Neural progenitor cell (in vitro differentiated cells): ENCODE data around the gene NLRP7. TPM values are rescaled to one million over a fixed set of nuclear protein-coding genes. Genes with fewer than 3 reads are reported as not detected.

Experiments used
- DNase-seq: peaks from one replicate; pipeline ENCODE4 v3.0.0-alpha.2; 2016; ENCODE audit warnings: low spot score
- H2AFZ ChIP-seq: fragments of 200-600 bp; sonication (generic); replicated peaks from 2 replicates; pipeline ENCODE4 v1.6.1; 2016; ENCODE audit warnings: antibody characterized with exemption
- H3F3A ChIP-seq: fragments of 200-600 bp; sonication (generic); 2 replicates; pipeline ENCODE4 v1.6.1; 2016; ENCODE audit warnings: antibody characterized with exemption, low read depth
- H3K27ac ChIP-seq: fragments of 200-600 bp; sonication (generic); 2 replicates; pipeline ENCODE4 v1.5.1; 2016; ENCODE audit warnings: mild to moderate bottlenecking
- H3K27me3 ChIP-seq: fragments of 200-600 bp; sonication (generic); 2 replicates; pipeline ENCODE4 v1.6.1; 2016; ENCODE audit warnings: mild to moderate bottlenecking, moderate library complexity
- H3K36me3 ChIP-seq: fragments of 200-600 bp; sonication (generic); 2 replicates; pipeline ENCODE4 v1.5.1; 2016
- H3K4me1 ChIP-seq: fragments of 200-600 bp; sonication (generic); 2 replicates; pipeline ENCODE4 v1.6.1; 2016; ENCODE audit warnings: mixed run types
- H3K4me2 ChIP-seq: fragments of 200-600 bp; sonication (generic); 2 replicates; pipeline ENCODE4 v1.6.1; 2016
- H3K4me3 ChIP-seq: fragments of 200-600 bp; sonication (generic); 2 replicates; pipeline ENCODE4 v1.5.1; 2016
- H3K79me2 ChIP-seq: fragments of 200-600 bp; sonication (generic); 2 replicates; pipeline ENCODE4 v1.6.1; 2016; ENCODE audit warnings: low read depth
- H3K9ac ChIP-seq: fragments of 200-600 bp; sonication (generic); 2 replicates; pipeline ENCODE4 v1.6.1; 2016
- H3K9me3 ChIP-seq: fragments of 200-600 bp; sonication (generic); 2 replicates; pipeline ENCODE4 v1.5.1; 2016; ENCODE audit warnings: low read depth
- H4K20me1 ChIP-seq: fragments of 200-600 bp; sonication (generic); 2 replicates; pipeline ENCODE4 v1.6.1; 2016; ENCODE audit warnings: low read depth
- H3K27ac Mint-ChIP-seq: 3 replicates; pipeline ENCODE4 v1.8.0; 2021; ENCODE audit warnings: mixed read lengths
- H3K27me3 Mint-ChIP-seq: 2 replicates; pipeline ENCODE4 v1.8.0; 2022; ENCODE audit warnings: low read depth, mild to moderate bottlenecking, inconsistent platforms, moderate library complexity, mixed read lengths; ENCODE audit not compliant: insufficient read depth
- H3K36me3 Mint-ChIP-seq: 3 replicates; pipeline ENCODE4 v1.8.0; 2021; ENCODE audit warnings: mixed read lengths
- H3K4me1 Mint-ChIP-seq: 3 replicates; pipeline ENCODE4 v1.8.0; 2021; ENCODE audit warnings: mixed read lengths
- H3K4me3 Mint-ChIP-seq: 3 replicates; pipeline ENCODE4 v1.8.0; 2021; ENCODE audit warnings: mild to moderate bottlenecking, moderate library complexity, mixed read lengths
- H3K9me3 Mint-ChIP-seq: 3 replicates; pipeline ENCODE4 v1.8.0; 2020; ENCODE audit warnings: mixed read lengths
- CTCF ChIP-seq: fragments of 200-600 bp; sonication (generic); IDR thresholded peaks from 2 replicates; pipeline ENCODE4 v1.5.1; 2017; ENCODE audit warnings: antibody characterized with exemption, mild to moderate bottlenecking
- EZH2 ChIP-seq: fragments of 200-600 bp; sonication (generic); IDR thresholded peaks from 2 replicates; pipeline ENCODE4 v1.6.1; 2017; ENCODE audit warnings: antibody characterized with exemption, mild to moderate bottlenecking, moderate library complexity
- EZH2phosphoT487 ChIP-seq: fragments of 200-600 bp; sonication (generic); IDR thresholded peaks from 2 replicates; pipeline ENCODE4 v1.6.1; 2017; ENCODE audit warnings: antibody characterized with exemption
- small RNA-seq: library from RNA; depleted of rRNA; stranded (forward); fragments of <200 nt; gene quantifications from one replicate; pipeline ENCODE3, GENCODE V24; 2015
- total RNA-seq: library from RNA; depleted of rRNA; stranded (reverse); fragments of >200 nt; gene quantifications from 2 replicates; pipeline ENCODE4 v1.2.3, GENCODE V29; 2015; ENCODE audit warnings: low replicate concordance

NLRP7 gene
- total RNA-seq, 1 donor from 2014 or later = not detected

GRCh38 chr19:54873990-54874389, 73.3 kb downstream of the NLRP7 start, which contains the start of gene FCAR:
TSS of gene FCAR (plus strand) at chr19:54874235. CDS start at chr19:54874290, 55 bp downstream.
- H3K4me1 ChIP-seq = no peaks in the 10 kb centered on the region
- no peak for DNase-seq
- no peaks in the 10 kb centered on the region for H3K79me2 ChIP-seq
- Mint-ChIP-seq H3K36me3 (no peaks in the 10 kb centered on the region), H3K4me1 (no peaks in the 10 kb centered on the region), H3K9me3 (peaks cover 4% of the 10 kb centered on the region), H3K27ac (no peak within 1 kb of the TSS), H3K4me3 (no peak within 1 kb of the TSS), H3K27me3 (peaks cover 5% of the 10 kb centered on the region)
- peaks cover 3% of the 10 kb centered on the region for H3K27me3 ChIP-seq
- H4K20me1 ChIP-seq = no peaks in the 10 kb centered on the region
- no peak within 1 kb of the TSS for H2AFZ ChIP-seq
- no peak within 1 kb of the TSS for H3K4me3 ChIP-seq
- H3K4me2 ChIP-seq = no peak within 1 kb of the TSS
- no peaks in the 10 kb centered on the region for H3F3A ChIP-seq
- H3K27ac ChIP-seq = no peak within 1 kb of the TSS
- H3K9ac ChIP-seq = no peak within 1 kb of the TSS
- H3K9me3 ChIP-seq = no peaks in the 10 kb centered on the region
- H3K36me3 ChIP-seq = no peaks in the 10 kb centered on the region
- TF ChIP-seq EZH2 (no peak), EZH2phosphoT487 (no peak), CTCF (no peak)

Small RNAs within 50 kb of the gene (small RNA-seq; reads per million reads assigned to genes)
- not detected for gene AC011476.8

Other genes starting within 250 kb of the NLRP7 start
- not detected in 2 replicates for gene KIR3DL3, start 223.1 kb downstream of the NLRP7 start, total RNA-seq
- not detected in 2 replicates for gene KIR2DL3, start 209.0 kb downstream of the NLRP7 start, total RNA-seq
- gene KIR2DL1, start 177.7 kb downstream of the NLRP7 start, total RNA-seq = not detected in 2 replicates
- gene KIR2DL4, start 143.9 kb downstream of the NLRP7 start, total RNA-seq = not detected in 2 replicates
- gene KIR3DL1, start 131.1 kb downstream of the NLRP7 start, total RNA-seq = not detected in 2 replicates
- gene KIR2DS4, start 114.9 kb downstream of the NLRP7 start, total RNA-seq = not detected in 2 replicates
- gene KIR3DL2, start 97.1 kb downstream of the NLRP7 start, total RNA-seq = not detected in 2 replicates
- not detected in 2 replicates for gene FCAR, start 73.3 kb downstream of the NLRP7 start, total RNA-seq
- not detected in 2 replicates for gene NCR1, start 41.4 kb downstream of the NLRP7 start, total RNA-seq
- gene NLRP2, start 18.8 kb upstream of the NLRP7 start, total RNA-seq = 75.5 and 115 TPM in 2 replicates
- not detected in 2 replicates for gene GP6, start 90.7 kb upstream of the NLRP7 start, total RNA-seq
- 9.0 and 9.4 TPM in 2 replicates for gene RDH13, start 115.6 kb upstream of the NLRP7 start, total RNA-seq
- gene EPS8L1, start 128.3 kb upstream of the NLRP7 start, total RNA-seq = 7.0 and 17.5 TPM in 2 replicates
- gene PPP1R12C, start 170.1 kb upstream of the NLRP7 start, total RNA-seq = 21.8 and 62.7 TPM in 2 replicates
- 74.1 and 121 TPM in 2 replicates for gene TNNT1, start 201.7 kb upstream of the NLRP7 start, total RNA-seq
- 22.2 and 41.0 TPM in 2 replicates for gene TNNI3, start 210.2 kb upstream of the NLRP7 start, total RNA-seq
- gene DNAAF3, start 219.1 kb upstream of the NLRP7 start, total RNA-seq = 9.1 and 12.0 TPM in 2 replicates
- gene SYT5, start 232.8 kb upstream of the NLRP7 start, total RNA-seq = 0.22 TPM in 1 of 2 replicates, not detected in the other